GDM1 (cell line): ENCODE measurements around the gene CARMIL1.

Experiments used
- DNase-seq: peaks from one replicate; lab custom pipeline; 2025; lab: John Stamatoyannopoulos, UW

The CARMIL1 gene

GRCh38 chr6:25659633-25660368, 380.6 kb downstream of the CARMIL1 start:
- no peak for DNase-seq

GRCh38 chr6:25660512-25660911, 381.3 kb downstream of the CARMIL1 start:
- no peak for DNase-seq

- DNase-seq, result no peak
These were observed 382.1 kb downstream of the CARMIL1 start for GRCh38 chr6:25661129-25661779.

- no peak for DNase-seq
These were observed 386.3 kb downstream of the CARMIL1 start for GRCh38 chr6:25665455-25665854.

GRCh38 chr6:25669413-25669812, 390.2 kb downstream of the CARMIL1 start:
- DNase-seq, result no peak
